NCI-H1417 treated with DMSO at 0.1 percent for 48 hours (cell line): ENCODE measurements around the gene TGFBI.

ENCODE experiments used
- DNase-seq: peaks from one replicate; lab custom pipeline; 2025; lab: John Stamatoyannopoulos, UW

The TGFBI gene

GRCh38 chr5:136001466-136001981 lies 27.3 kb upstream of the TGFBI start:
- no peak for DNase-seq

GRCh38 chr5:136004436-136004835 lies 24.4 kb upstream of the TGFBI start:
- DNase-seq, result no peak

- DNase-seq, result no peak
These were observed 23.3 kb upstream of the TGFBI start for GRCh38 chr5:136005476-136005875.

GRCh38 chr5:136006164-136006563 lies 22.6 kb upstream of the TGFBI start:
- no peak for DNase-seq

GRCh38 chr5:136006761-136007251 lies 22.0 kb upstream of the TGFBI start:
- DNase-seq, result no peak

- no peak for DNase-seq
These were observed 21.5 kb upstream of the TGFBI start for GRCh38 chr5:136007271-136007670.

GRCh38 chr5:136011414-136012001 lies 17.3 kb upstream of the TGFBI start:
- no peak for DNase-seq

- no peak for DNase-seq
These were observed 16.6 kb upstream of the TGFBI start for GRCh38 chr5:136012041-136012804.

- no peak for DNase-seq
These were observed 15.2 kb upstream of the TGFBI start for GRCh38 chr5:136013559-136013958.

- DNase-seq, result no peak
These were observed 14.5 kb upstream of the TGFBI start for GRCh38 chr5:136014049-136015002.

GRCh38 chr5:136015003-136015375 lies 13.8 kb upstream of the TGFBI start:
- DNase-seq, result no peak

GRCh38 chr5:136015966-136016650 lies 12.7 kb upstream of the TGFBI start:
- DNase-seq, result no peak

- no peak for DNase-seq
These were observed 11.8 kb upstream of the TGFBI start for GRCh38 chr5:136016945-136017530.

- no peak for DNase-seq
These were observed 9.7 kb upstream of the TGFBI start for GRCh38 chr5:136018814-136019783.

GRCh38 chr5:136020001-136020382 lies 8.8 kb upstream of the TGFBI start:
- DNase-seq, result no peak

GRCh38 chr5:136020383-136021015 lies 8.3 kb upstream of the TGFBI start:
- DNase-seq, result no peak

- DNase-seq, result no peak
These were observed 7.8 kb upstream of the TGFBI start for GRCh38 chr5:136021016-136021405.

GRCh38 chr5:136022965-136023364 lies 5.8 kb upstream of the TGFBI start:
- DNase-seq, result no peak

GRCh38 chr5:136023958-136024541 lies 4.7 kb upstream of the TGFBI start:
- DNase-seq, result no peak
